Measurements from ENCODE around the gene SGMS1.
A peak's percentile ranks its signal among the peaks of the same experiment; 100 is the strongest.

GRCh38 chr10:50326757-50327701, 296.7 kb downstream of the SGMS1 start:
- TF ChIP-seq CTCF (IDR thresholded peaks at IDR 0.05) (no peak), POLR2A (IDR thresholded peaks at IDR 0.05) (no peak), EP300 (IDR thresholded peaks at IDR 0.05) (peak in 1 of 2 donors; percentile 59)
